WI38 (cell line): Measurements from ENCODE around the gene LYST.

Source experiments
- H3K4me3 ChIP-seq: 2 replicates; pipeline ENCODE4 v1.5.1; 2011; ENCODE audit warnings: low read depth, mild to moderate bottlenecking, control low read depth, low read length
- CTCF ChIP-seq: IDR thresholded peaks from 2 replicates; pipeline ENCODE4 v1.5.1; 2012; ENCODE audit warnings: low read depth, mild to moderate bottlenecking, control low read depth, low read length

The LYST gene

GRCh38 chr1:235883261-235883927, 16.7 kb upstream of the LYST start:
- no peak for TF ChIP-seq CTCF
- peak overlapping the region; percentile 23; the same call in 1 of the 2 replicates for H3K4me3 ChIP-seq

- no peak overlapping the region for H3K4me3 ChIP-seq
- no peak for TF ChIP-seq CTCF
Measured at GRCh38 chr1:235882816-235883215, 16.1 kb upstream of the LYST start.

GRCh38 chr1:235881930-235882700, 15.4 kb upstream of the LYST start:
- H3K4me3 ChIP-seq: no peak overlapping the region
- no peak for TF ChIP-seq CTCF

GRCh38 chr1:235878082-235878811, 11.5 kb upstream of the LYST start:
- H3K4me3 ChIP-seq: no peak overlapping the region
- TF ChIP-seq CTCF: no peak

- no peak overlapping the region for H3K4me3 ChIP-seq
- TF ChIP-seq CTCF: no peak
Measured at GRCh38 chr1:235876402-235876841, 9.7 kb upstream of the LYST start.

- no peak overlapping the region for H3K4me3 ChIP-seq
- no peak for TF ChIP-seq CTCF
Measured at GRCh38 chr1:235875036-235875597, 8.4 kb upstream of the LYST start.
